HG03378 (cell line): ENCODE results near the gene HAUS5.
"Not testable (repeated sequence)": the region's sequence is repeated elsewhere in the genome, so short reads cannot be mapped to it uniquely, and the experiment has no call there.

ENCODE experiments used
- ATAC-seq: cut with Tn5 transposase; IDR thresholded peaks from one replicate; pipeline ENCODE4 v1.9.1; 2021; ENCODE audit warnings: mild to moderate bottlenecking, moderate library complexity; ENCODE audit not compliant: unreplicated experiment

The HAUS5 gene

GRCh38 chr19:35612559-35613321, at the start of gene HAUS5:
TSS of gene HAUS5 (plus strand) at chr19:35612735. CDS start at chr19:35612795, 60 bp downstream.
- peak; percentile 65 for ATAC-seq

- ATAC-seq, result no peak
These were observed 49.8 kb upstream of the HAUS5 start for GRCh38 chr19:35562776-35563175.

GRCh38 chr19:35563207-35563829, 49.2 kb upstream of the HAUS5 start, which contains the start of gene ATP4A:
TSS of gene ATP4A (minus strand) at chr19:35563658. CDS start at chr19:35563629, 29 bp downstream.
- ATAC-seq, result no peak

- ATAC-seq, result no peak
These were observed 47.3 kb upstream of the HAUS5 start for GRCh38 chr19:35565016-35565856.

- ATAC-seq, result no peak
These were observed 45.8 kb upstream of the HAUS5 start for GRCh38 chr19:35566738-35567137.

- ATAC-seq, result no peak
These were observed 43.2 kb upstream of the HAUS5 start for GRCh38 chr19:35569281-35569781.

GRCh38 chr19:35571406-35571965, 41.0 kb upstream of the HAUS5 start:
- ATAC-seq, result no peak

- ATAC-seq, result no peak
These were observed 34.6 kb upstream of the HAUS5 start for GRCh38 chr19:35577918-35578317.

- ATAC-seq, result no peak
These were observed 33.8 kb upstream of the HAUS5 start for GRCh38 chr19:35578707-35579106.

GRCh38 chr19:35582760-35583159, 29.8 kb upstream of the HAUS5 start:
- ATAC-seq, result no peak

GRCh38 chr19:35585848-35586247, 26.7 kb upstream of the HAUS5 start, which contains the start of gene PMIS2:
TSS of gene PMIS2 (plus strand) at chr19:35586173. CDS start at chr19:35586260, 87 bp downstream.
- no peak for ATAC-seq

- no peak for ATAC-seq
These were observed 25.2 kb upstream of the HAUS5 start for GRCh38 chr19:35587321-35587720.

- no peak for ATAC-seq
These were observed 21.7 kb upstream of the HAUS5 start for GRCh38 chr19:35590875-35591274.

GRCh38 chr19:35592226-35592625, 20.3 kb upstream of the HAUS5 start:
- no peak for ATAC-seq

- not testable (repeated sequence) for ATAC-seq
These were observed 17.5 kb upstream of the HAUS5 start for GRCh38 chr19:35595026-35595425.

GRCh38 chr19:35595928-35596327, 16.6 kb upstream of the HAUS5 start:
- ATAC-seq, result no peak

GRCh38 chr19:35596366-35596999, 16.1 kb upstream of the HAUS5 start:
- ATAC-seq, result peak; percentile 62

- ATAC-seq, result no peak
These were observed 10.6 kb upstream of the HAUS5 start for GRCh38 chr19:35601971-35602370.

GRCh38 chr19:35604436-35604835, 8.1 kb upstream of the HAUS5 start:
- not testable (repeated sequence) for ATAC-seq

- not testable (repeated sequence) for ATAC-seq
These were observed 5.4 kb upstream of the HAUS5 start for GRCh38 chr19:35607170-35607569.
